SU-DHL-6 (cell line): ENCODE measurements around the gene TGM2.

Source experiments
- H2AFZ ChIP-seq: fragments of 200-600 bp; sonication (generic); 2 replicates; pipeline ENCODE4 v1.6.1; 2014; ENCODE audit warnings: low read depth, mild to moderate bottlenecking, moderate library complexity, mixed read lengths, antibody characterized with exemption, low read length; ENCODE audit not compliant: severe bottlenecking
- H3F3A ChIP-seq: fragments of 200-600 bp; shearing (Covaris generic); 2 replicates; pipeline ENCODE4 v1.6.0; 2016; ENCODE audit warnings: antibody characterized with exemption, mild to moderate bottlenecking; ENCODE audit not compliant: insufficient read depth
- H3K27ac ChIP-seq: fragments of 200-600 bp; sonication (generic); 2 replicates; pipeline ENCODE4 v1.5.1; 2016; ENCODE audit warnings: low read depth, mild to moderate bottlenecking, low read length, moderate library complexity, mixed read lengths
- H3K27me3 ChIP-seq: fragments of 200-600 bp; sonication (generic), shearing (Covaris generic); 2 replicates; pipeline ENCODE4 v1.6.0; 2014; ENCODE audit warnings: mild to moderate bottlenecking, low read length
- H3K36me3 ChIP-seq: fragments of 200-600 bp; sonication (generic); 2 replicates; pipeline ENCODE4 v1.6.1; 2014; ENCODE audit warnings: mild to moderate bottlenecking, low read length, mixed read lengths
- H3K4me2 ChIP-seq: fragments of 300-600, 200-600 bp; shearing (Covaris generic), sonication (generic); 2 replicates; pipeline ENCODE4 v1.6.0; 2014; ENCODE audit warnings: low read length, low read depth, mild to moderate bottlenecking; ENCODE audit not compliant: poor library complexity, severe bottlenecking
- H3K4me3 ChIP-seq: fragments of 200-600 bp; sonication (generic); 2 replicates; pipeline ENCODE4 v1.5.1; 2014; ENCODE audit warnings: antibody characterized with exemption, low read length, mild to moderate bottlenecking, mixed read lengths; ENCODE audit not compliant: insufficient read depth, poor library complexity, severe bottlenecking
- H3K79me2 ChIP-seq: fragments of 200-600 bp; sonication (generic); 2 replicates; pipeline ENCODE4 v1.6.1; 2014; ENCODE audit warnings: mild to moderate bottlenecking, low read length, moderate library complexity; ENCODE audit not compliant: insufficient read depth
- H3K9ac ChIP-seq: fragments of 200-600 bp; sonication (generic); 2 replicates; pipeline ENCODE4 v1.7.0; 2014; ENCODE audit warnings: mild to moderate bottlenecking, low read length
- H3K9me2 ChIP-seq: fragments of 200-600 bp; sonication (generic); replicated peaks from 2 replicates; pipeline ENCODE4 v1.6.1; 2014; ENCODE audit warnings: low read length; ENCODE audit not compliant: insufficient read depth
- H3K9me3 ChIP-seq: fragments of 200-600 bp; sonication (generic); 2 replicates; pipeline ENCODE4 v1.6.1; 2014; ENCODE audit warnings: low read length, mixed read lengths; ENCODE audit not compliant: insufficient read depth
- H4K20me1 ChIP-seq: fragments of 200-600 bp; sonication (generic); 2 replicates; pipeline ENCODE4 v1.6.1; 2014; ENCODE audit warnings: low read depth, mild to moderate bottlenecking, antibody characterized with exemption, low read length, moderate library complexity, mixed read lengths
- EZH2phosphoT487 ChIP-seq: fragments of 200-600 bp; sonication (generic), shearing (Covaris generic); conservative IDR thresholded peaks from 2 replicates; pipeline ENCODE4 v1.6.1; 2018; ENCODE audit warnings: mild to moderate bottlenecking, antibody characterized with exemption, low read length, moderate library complexity, mixed read lengths
- TF ChIP-seq, protein P1 (sequence below): fragments of 200-600 bp; sonication (generic); IDR thresholded peaks from one replicate; pipeline ENCODE4 v1.5.1; 2017; ENCODE audit warnings: antibody characterized with exemption, mild to moderate bottlenecking, low read length, moderate library complexity; ENCODE audit not compliant: insufficient read depth, poor library complexity, severe bottlenecking

The TGM2 gene

DNA sequence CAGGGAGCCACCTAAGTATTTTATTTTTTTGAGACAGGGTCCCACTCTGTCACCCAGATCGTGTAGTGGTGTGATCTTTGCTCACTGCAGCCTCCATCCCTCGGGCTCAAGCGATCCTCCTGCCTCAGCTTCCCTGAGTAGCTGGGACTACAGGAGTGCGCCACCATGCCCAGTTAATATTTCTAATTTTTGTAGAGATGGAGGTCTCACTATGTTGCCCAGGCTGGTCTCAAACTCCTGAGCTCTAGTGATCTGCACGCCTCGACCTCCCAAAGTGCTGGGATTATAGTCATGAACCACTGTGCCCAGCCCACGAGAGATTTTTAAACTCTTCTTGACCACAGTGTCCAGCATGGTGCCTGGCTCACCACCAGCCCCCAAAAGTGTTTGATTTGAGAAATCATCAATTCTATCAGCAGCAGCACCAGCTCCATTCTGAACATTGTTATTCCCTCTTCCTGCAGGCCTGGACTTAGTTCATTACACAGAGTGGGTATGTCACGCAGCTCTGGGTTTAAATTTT, 2.3 kb upstream of the TGM2 start:
- Histone ChIP-seq H3K27me3 (no peaks in the 10 kb centered on the region), H4K20me1 (no peaks in the 10 kb centered on the region), H3K36me3 (no peaks in the 10 kb centered on the region), H3K9me3 (no peaks in the 10 kb centered on the region), H3K79me2 (no peaks in the 10 kb centered on the region), H3K27ac (no peak overlapping the region), H2AFZ (no peak overlapping the region), H3K4me2 (no peak overlapping the region), H3K9ac (no peak overlapping the region), H3F3A (no peaks in the 10 kb centered on the region), H3K9me2 (no peaks in the 10 kb centered on the region), H3K4me3 (no peak overlapping the region)
- TF ChIP-seq, protein P1, sequence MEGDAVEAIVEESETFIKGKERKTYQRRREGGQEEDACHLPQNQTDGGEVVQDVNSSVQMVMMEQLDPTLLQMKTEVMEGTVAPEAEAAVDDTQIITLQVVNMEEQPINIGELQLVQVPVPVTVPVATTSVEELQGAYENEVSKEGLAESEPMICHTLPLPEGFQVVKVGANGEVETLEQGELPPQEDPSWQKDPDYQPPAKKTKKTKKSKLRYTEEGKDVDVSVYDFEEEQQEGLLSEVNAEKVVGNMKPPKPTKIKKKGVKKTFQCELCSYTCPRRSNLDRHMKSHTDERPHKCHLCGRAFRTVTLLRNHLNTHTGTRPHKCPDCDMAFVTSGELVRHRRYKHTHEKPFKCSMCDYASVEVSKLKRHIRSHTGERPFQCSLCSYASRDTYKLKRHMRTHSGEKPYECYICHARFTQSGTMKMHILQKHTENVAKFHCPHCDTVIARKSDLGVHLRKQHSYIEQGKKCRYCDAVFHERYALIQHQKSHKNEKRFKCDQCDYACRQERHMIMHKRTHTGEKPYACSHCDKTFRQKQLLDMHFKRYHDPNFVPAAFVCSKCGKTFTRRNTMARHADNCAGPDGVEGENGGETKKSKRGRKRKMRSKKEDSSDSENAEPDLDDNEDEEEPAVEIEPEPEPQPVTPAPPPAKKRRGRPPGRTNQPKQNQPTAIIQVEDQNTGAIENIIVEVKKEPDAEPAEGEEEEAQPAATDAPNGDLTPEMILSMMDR: no peak

DNA sequence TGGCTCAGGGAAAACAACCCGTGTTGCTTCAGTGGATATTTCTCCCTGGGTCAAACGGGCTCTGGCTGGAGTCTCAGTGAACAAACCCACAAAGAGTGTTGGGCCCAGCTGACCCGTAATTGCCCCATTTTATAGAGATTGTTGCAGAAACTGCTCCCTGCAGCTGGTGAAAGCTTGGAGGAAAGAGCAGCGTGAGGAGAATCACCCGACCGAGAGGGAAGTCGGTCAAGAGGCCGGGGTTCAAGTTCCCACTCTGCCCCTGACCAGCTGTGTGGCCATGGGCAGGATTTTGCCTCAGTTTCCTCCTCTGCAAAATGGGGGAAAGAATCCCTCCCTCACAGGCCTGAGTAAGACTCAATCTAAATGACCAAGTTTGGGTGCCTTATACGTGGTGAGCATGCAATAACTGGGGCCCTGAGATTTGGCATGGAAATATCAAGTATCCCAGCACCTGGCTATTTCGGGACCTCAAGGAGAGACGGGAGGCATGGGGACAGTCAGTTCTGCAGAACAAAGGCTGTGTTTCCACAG, 1.7 kb upstream of the TGM2 start:
- Histone ChIP-seq H3K9me3 (no peaks in the 10 kb centered on the region), H3K4me2 (no peak overlapping the region), H3K9ac (no peak overlapping the region), H3K36me3 (no peaks in the 10 kb centered on the region), H3K27me3 (no peaks in the 10 kb centered on the region), H2AFZ (no peak overlapping the region), H3F3A (no peaks in the 10 kb centered on the region), H4K20me1 (no peaks in the 10 kb centered on the region), H3K4me3 (no peak overlapping the region), H3K79me2 (no peaks in the 10 kb centered on the region), H3K27ac (no peak overlapping the region), H3K9me2 (no peaks in the 10 kb centered on the region)
- no peak for TF ChIP-seq EZH2phosphoT487
- TF ChIP-seq, protein P1: no peak

DNA sequence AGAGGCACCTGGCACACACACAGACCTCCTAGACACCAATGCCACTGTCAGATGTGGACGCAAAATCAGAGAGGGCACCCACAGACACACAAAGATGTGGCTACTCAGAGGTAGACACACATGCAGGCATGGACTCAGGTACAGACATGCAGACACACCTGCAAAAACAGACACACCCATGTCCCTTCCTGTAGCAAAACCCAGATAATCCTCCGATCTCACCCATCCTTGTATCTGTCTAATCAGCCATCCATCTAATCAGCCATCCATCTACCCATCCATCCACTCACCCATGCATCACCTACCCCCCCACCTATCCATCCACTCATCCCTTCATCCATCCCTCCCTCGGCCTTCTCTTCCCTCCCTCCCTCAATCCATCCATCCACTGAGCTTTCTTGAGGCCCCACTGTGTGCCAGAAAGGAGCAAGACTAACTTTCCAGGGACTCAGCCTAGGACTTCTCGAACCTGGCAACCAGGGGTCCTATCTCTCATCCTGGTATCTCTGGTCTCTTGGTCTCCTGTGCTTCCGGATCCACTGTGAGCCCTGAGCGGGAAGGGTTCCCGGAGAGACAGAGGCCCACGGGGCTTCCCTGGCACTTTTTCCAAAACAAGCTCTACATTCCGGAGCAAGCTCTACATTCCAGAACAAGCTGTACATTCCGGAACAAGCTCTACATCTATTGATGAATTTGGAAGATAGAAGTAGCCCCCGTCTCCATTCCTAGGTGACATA, 1.1 kb upstream of the TGM2 start:
- Histone ChIP-seq H3K4me2 (no peak overlapping the region), H3K27me3 (no peaks in the 10 kb centered on the region), H3K9me2 (no peaks in the 10 kb centered on the region), H4K20me1 (no peaks in the 10 kb centered on the region), H3K27ac (no peak overlapping the region), H3F3A (no peaks in the 10 kb centered on the region), H2AFZ (no peak overlapping the region), H3K36me3 (no peaks in the 10 kb centered on the region), H3K79me2 (no peaks in the 10 kb centered on the region), H3K9me3 (no peaks in the 10 kb centered on the region), H3K4me3 (no peak overlapping the region), H3K9ac (no peak overlapping the region)
- TF ChIP-seq, protein P1: no peak
- no peak for TF ChIP-seq EZH2phosphoT487
